GM21717 (cell line): ENCODE measurements around the gene CXXC1.
A peak's percentile ranks its signal among the peaks of the same experiment; 100 is the strongest.
"Not testable (repeated sequence)": the region's sequence is repeated elsewhere in the genome, so short reads cannot be mapped to it uniquely, and the experiment has no call there.

Source experiments
- ATAC-seq: cut with Tn5 transposase; IDR thresholded peaks from one replicate; pipeline ENCODE4 v1.9.1; 2021; ENCODE audit warnings: mild to moderate bottlenecking, moderate library complexity; ENCODE audit not compliant: unreplicated experiment

The CXXC1 gene

DNA sequence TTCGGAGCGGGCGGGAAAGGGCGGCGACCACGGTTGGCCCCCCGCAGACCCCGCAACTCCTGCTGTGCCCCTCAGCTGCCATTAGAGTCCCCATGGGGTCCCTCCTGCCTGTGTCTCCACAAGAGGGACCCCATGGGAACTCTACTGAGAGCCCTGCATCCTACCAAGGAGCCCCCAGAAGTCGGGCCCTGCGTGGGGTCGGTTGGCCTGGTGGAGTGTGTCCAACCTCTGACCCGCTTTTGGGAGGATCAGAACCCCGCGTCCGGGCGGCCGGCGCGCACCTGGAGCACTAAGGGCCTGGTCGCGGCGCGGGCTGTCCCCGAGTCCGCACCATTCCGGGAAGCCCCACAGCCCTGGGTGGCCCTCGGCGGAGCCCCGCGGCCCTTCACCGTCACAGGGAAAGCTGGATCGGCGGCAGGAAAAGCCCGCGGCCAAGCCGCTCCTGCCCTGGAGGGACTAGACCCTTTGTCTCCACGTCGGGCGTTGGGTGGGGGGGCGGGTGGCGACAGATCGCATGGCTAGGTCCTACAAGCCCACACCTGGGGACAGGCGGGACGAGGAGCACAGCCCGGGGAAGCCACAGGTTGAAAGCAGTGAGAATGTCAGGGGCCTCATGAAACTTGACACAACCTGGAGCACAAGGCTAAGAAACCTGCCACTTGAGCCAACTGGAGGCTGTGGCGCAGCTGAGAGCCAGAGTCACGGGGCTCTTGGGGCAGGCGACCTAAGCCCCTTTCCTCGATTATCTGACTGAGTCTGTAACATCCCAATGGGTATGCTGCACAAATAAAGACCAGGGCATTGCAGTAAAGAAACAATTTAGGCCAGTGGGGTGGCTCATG is 11.2 kb upstream of the CXXC1 start:
- no peak for ATAC-seq

DNA sequence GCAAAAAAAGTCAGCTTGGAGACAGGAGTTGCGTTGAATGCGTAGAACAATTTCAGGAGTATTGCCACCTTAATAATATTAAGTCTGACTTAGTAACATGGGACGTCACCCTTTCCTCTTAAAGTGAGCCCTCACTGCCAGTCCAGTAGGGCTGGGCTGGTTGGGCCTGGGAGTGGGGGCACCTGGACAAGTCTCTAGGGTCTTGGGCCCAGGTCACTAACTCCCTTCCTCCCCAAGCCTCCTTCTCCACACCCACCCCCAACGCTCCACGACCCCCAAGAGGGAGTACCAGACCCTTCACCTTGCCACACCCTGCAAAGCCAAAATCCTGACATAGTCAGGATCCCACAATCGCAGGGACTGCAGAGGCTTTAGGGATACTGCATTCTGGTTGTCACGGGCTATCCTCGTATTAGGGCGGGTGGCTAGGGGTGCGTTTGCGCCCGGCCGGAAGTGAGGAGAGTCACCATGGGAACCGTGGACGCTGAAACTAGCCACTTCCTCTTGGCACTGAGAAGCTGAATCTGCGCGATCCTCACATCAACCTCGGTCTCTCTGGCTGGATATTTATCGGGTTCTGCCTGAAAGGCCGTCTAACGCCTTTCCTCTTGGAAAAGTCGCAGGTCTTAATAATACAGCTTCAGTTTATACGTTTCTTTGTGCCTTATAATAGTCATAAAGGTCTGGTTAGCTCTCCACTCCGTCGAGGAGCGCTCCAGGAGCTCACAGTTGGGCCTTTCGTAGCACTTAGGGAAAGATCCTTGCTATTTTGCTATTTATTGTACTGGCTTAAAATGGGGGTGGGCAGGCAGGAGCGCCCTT is 10.3 kb upstream of the CXXC1 start:
- peak; percentile 96 for ATAC-seq

DNA sequence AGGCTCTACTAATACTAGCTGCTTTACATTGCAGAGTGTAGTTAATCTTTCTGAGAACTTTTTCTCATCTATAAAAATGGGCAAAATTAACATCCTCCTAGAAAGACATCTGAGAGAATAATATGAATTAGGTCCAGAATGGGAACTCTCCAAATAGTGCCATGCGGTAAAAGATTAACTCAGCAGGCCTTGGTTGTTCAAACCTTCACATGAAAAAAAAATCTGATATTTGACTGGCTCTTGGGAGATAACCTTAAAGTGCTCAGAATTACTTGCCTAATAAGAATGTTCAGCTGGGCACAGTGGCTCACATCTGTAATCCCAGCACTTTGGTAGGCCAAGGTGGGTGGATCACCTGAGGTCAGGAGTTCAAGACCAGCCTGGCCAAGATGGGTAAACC is 5.5 kb upstream of the CXXC1 start:
- ATAC-seq = no peak

DNA sequence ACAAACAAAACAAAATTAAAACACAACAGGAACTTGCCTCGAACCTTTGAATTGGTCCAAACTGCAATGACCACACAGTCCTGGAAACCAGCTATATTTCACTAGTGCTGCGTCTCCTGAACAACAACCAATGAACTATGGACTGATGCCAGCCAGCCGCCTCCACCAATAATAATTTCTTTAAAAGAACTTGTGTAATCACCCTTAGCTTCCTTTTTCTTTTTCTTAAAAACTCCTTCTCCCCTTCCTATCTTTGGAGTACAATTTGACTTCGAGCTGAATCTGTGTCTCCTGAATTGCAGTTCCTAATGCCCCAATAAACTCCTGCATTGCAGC is 1.6 kb upstream of the CXXC1 start:
- no peak for ATAC-seq

DNA sequence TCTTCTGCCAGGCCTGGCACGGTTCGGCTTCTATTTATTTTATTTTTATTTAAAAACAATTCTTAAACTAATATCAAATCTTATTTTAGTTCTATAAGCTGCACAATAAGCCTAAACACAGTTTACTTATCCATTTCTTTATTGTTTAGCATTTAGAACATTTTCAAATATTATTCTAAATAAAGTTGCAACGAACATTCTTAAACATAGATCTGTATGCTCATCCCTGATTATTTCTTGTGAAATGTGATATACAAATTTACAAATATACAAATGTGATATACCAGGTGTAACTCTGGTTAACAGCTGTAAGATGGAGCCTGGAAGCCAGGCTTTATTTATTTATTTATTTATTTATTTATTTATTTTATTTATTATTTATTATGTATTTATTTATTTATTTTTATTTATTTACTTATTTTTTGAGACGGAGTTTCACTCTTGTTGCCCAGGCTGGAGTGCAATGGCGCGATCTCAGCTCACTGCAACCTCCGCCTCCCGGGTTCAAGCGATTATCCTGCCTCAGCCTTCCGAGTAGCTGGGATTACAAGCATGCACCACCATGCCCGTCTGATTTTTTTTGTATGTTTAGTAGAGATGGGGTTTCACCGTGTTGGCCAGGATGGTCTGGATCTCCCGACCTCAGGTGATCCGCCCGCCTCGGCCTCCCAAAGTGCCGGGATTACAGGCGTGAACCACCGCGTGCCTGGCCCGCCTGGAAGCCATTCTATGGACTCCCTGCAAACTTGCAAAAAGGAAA is 1.0 kb upstream of the CXXC1 start:
- not testable (repeated sequence) for ATAC-seq

DNA sequence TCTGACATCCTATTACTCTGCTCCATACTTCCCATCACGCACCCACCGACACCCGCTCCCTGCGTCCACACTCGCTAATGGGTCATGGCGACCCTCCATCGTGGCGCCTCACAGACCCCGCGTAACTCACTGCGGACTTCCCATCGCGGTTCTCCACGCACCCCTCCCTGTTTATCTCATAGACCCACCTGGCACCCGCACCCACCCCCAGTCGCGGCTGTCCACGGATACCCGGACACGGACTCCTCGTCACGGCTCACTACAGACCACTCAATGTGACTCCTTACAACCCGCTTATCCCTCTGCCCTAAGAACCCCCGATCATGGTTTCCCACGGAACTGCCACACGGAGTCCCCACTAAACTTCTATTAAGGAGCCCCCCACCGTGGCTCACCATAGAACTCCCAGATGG is 458 bp downstream of the CXXC1 start:
- no peak for ATAC-seq

DNA sequence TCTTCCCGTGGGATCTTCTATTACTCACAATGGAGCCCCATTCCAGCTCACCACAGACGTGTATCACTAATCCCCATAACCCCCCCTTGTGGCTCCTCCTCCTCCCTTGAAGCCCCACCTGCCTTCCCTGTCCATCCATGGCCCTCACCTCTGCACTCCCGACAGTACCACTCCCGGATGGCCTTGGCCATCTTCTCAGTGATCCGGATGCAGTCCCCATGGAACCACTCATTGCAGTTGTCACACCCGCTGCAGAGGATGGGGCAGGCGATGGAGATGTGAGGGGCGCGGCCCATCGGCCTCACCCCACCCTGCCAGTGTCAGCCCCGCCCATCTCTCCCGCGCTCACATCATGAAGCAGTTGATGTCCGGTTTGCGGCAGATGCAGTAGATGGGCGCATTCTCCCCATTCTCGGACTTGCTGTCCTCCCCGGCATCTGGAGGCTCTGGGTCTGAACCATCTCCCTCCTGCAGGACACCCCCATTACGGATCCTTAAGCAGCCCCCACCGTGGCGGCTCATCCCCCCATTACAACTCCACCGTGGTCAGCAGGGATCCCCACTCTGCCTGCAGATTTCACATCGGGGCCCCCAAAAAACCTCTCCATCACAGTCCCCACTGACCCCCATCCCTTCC is 983 bp downstream of the CXXC1 start:
- no peak for ATAC-seq

DNA sequence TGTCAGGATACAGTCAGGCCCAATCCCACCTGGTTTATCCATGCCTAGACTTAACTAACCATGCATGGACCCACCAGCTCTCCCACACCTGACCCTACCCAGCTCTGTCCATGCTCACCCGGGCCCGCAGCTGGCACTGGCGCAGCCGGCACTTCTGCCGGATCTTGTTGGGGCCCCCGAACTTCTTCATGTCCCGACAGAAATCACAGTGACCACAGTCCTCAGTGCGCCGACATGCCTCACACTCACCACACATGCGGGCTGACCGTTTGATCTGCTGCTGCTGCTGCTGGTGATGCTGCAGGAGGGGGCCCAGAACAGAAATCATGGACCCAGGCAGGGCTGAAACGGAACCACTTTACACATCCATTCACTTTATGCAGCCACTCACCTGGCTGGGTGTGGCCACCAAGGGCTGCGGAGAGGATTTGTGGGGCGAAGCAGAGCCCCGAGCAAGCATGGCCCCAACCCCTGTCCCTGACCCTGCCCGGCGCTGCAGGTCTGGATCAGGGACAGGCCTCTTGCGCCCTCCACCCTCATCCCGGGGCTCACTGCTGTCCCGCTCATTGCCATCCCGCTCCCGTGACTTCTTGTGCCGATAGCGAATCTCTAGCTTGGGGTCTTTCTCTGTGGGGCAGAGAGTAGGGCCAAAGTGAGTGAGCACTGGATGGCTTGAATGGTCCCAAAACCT is 1.7 kb downstream of the CXXC1 start:
- ATAC-seq = no peak

DNA sequence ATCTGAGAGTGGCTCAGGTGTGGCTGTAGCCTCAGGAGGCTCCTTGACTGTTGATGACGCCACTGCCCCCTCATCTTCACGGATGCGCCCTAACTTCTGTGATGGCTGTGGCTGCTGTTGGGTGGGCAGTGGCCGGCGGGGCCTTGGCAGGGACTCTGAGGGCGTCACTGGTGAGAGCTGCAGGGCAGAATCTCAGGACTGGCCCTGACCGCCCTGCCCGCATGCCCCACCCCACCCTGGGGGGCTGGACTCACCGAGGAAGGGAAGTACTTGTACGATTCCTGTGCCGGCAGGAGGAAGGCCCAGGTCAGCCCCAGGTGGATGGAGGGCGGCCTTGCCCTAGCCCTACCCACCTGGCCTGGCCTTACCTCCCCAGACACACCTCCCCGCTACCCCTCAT is 2.4 kb downstream of the CXXC1 start:
- no peak for ATAC-seq

DNA sequence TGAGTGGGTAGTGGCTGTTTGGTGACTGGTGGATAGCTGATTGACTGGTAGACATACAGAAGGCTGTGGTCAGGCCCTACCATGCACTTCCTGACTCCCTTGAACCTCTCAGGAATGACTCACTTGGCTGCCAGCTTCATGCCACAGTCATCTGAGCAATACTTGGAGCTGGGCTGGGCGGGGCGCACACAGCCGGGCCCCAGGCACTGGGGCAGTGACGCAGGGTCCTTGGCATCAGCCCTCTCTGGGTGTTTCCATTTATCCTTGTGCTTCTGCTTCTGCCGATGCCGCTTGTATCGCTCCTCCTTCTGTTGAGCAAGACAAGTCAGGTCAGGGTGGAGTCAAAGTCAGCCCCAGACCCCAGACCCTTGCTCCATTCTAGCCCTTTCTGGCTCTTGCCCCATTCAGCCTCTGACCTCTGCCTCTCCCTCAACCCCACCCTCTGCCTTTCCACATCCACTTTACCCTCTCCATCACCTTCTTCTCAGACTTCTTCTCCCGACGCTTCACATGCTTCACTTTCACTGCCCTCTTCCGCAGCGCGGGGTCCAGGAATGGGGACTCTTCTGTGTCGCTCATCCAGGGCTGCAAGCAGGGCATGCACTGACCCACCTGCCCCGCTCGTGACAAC is 3.1 kb downstream of the CXXC1 start:
- ATAC-seq = no peak

DNA sequence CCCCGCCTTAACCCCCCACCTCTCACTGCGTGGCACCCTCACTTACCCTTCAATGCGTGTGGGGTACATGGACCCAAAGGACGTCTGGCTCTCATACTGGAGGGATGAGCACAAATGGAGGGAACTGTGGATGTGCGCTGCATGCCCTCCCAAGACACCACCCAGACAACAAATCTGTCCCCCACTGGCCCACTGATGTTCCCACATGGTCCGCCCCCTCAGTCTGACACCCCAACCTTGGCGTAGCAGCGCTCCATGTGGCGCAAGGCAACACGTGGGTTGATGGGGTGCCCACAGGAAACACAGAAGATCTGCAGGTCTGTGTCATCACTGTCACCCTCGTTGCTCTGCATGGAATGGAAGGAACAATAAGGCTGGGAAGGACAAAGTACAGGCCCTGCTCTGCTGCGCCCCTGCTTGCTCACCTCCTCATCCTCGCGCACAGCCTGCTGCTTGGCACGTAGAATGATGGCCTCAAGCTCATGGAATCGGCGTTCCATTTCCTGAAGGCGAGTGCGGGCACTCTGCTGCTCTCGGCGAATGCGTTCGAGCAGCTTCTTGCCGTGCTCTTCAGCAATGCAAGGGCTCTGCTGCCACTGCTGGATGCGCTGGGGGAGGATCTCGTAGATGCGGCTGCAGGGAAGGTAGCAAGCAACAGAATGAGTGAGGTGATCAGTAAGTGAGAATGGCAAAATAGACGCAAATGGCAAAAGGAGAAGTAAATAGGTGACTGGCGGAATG is 3.9 kb downstream of the CXXC1 start:
- ATAC-seq = no peak

DNA sequence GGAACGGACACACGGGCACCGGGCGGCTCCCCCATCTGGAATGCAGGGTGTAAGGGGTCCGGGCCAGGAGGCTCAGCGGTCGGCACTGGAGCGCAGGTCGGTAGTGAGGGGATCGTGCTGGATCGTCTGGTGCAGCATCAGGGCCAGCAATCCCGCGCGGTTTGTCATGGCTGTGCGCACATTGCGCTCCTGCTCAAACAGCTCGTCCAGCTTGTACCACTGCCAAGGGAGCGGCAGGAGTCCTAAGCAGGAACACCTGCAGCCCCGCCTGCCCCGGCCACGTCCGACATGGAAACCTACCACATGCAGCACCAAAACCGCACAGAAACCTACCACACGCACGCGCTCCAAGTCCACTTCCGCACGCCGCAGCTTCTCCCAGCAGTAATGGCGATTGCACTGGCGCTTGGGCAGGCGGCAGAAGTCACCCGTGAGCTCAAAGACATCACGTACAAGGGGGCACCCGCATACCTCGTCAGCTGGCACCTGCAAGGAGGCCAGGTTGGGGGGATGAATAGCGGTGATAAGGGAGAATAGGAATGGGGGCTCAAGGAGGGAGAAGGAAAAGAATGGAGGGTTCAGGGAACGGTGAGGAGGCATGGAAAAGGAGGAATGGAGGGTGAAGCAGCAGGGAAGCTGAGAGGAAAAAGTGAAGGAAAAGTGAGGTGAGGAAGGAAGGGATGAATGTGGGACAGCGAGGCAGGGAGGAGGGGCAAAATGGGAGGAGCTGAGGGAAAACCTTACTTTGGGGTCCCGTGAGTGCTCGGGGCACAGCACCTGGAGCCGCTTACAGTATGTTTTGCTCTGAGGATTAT is 4.8 kb downstream of the CXXC1 start:
- no peak for ATAC-seq

DNA sequence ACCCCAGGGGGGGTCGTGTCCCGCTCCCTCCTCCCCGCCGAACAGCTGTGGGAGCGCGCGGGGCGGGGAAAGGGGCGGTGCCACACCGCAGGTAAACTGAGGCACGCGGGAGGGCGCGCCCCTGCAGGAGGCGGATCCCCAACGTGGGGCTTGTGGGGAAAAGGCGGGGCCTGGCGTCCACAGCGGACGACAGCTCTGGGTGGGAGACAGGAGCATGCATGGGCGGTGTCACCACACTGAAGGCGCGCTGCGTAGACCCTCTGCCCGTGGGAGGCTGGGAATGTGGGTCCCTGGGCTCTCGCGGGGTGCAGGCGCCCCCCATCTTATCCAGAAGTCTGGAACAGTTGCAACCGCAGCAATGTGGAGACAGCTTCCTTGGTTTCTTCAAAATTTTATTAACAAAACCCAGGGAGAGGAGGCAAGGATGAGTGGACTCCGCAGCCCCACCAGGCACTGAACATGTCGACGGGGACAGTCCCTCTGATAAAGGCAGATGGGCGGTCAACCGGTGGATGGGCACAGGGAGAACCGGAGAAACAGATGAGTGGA is 5.4 kb downstream of the CXXC1 start:
- ATAC-seq = no peak

DNA sequence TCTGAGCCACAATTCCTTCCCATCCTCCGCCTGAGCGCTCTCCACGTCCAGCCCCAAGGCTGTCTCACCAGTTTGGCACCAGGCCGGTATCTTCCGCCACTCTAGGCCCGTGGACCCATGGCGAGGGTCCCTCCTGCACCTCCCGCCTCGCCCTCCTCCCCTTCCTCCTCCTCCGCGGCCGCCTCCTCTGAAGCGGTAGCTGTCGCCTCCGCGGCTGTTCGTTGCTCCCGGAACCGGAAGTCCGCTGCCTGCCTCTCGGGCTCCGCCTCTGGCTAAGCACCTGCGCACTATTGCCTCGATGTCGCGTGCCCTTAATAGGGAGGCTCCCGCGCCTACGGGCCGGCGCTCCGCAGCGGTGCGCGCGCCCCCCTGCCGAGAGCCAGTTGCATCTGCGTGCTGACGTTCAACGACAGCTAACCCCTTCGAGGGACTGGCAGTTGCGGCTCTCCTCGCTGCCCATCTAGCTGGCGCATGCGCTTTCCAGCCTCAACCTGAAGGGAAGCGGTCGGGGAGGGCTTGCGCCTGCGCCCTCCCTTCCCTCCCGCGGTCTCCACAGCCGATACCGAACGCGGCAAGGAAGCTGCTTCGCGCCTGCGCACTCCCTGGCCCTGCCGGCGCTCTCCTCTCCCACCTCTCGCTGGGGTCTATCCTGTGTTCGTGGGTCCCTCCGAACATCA is 6.1 kb downstream of the CXXC1 start, which contains the start of gene MBD1:
Gene MBD1, minus strand, starts transcription at position 229 of the 677 bp plus-strand sequence. CDS start 1,531 bp downstream, outside the sequence.
- peak; percentile 82 for ATAC-seq

DNA sequence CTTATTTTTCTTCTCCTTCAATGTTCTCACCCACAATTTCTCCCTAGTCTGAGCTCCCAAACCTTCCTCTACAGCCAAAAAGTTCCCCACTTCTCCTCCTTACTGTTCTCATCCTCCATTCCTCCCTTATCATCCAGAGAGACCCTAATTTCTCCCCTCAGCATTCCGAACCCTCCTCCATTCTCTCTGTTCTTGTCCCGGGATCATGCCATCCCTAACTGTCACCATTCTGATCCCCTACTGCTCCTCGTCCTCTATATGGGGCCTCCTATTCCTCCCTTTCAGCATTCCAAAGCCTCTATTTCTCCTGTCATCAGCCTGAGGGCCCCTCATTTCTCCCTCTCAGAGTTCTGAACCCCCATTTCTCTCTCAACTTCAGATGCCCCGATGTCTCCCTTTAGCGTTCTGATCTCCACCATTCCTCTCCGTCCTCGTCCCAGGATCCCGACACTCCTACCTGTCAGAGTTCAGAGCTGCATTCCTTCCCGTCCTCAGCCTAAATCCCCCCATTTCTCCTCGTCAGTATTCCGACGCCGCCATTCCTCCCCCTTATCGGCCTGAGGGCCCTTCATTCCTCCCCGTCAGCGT is 6.7 kb downstream of the CXXC1 start:
- ATAC-seq = no peak

DNA sequence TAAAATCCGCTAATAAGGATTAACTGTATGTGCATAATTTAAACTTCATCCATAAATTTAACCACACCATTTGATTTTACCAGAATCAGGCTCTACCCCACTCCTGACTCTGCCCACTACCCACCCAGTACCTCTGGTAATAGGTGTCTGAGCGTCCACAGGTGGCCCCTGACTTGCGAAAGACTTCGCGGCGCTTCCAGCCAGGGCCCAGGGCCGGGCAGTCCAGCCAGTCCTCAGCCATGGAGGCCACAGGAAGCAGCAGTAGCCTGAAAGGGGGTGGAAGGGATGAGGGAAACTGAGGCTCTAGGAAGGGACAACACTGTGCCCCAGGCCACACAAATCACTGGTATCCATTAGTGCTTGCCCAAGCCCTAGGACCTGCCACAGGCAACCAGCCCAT is 7.7 kb downstream of the CXXC1 start:
- ATAC-seq = no peak

DNA sequence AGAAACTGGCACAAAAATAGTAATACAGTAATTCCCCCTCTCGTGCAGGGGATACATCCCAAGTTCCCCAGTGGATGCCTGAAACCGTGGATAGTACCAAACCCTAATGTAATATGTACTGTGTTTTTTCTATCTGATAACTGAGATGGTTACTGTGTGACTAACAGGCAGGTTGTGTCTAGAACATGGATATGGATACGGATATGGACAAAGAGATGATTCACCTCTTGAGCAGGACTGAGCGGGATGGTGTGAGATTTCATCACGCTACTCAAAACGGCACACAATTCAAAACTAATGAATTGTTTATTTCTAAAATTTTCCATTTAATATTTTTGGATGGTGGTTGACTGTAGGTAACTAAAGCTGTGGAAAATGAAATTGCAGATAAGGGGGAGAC is 9.6 kb downstream of the CXXC1 start:
- no peak for ATAC-seq
